GM12872 (cell line): ENCODE results near the gene KCND2.

Source experiments
- TF ChIP-seq, protein P1 (sequence below): IDR thresholded peaks from 3 replicates; pipeline ENCODE4 v1.5.1; 2011; ENCODE audit warnings: low read depth, mild to moderate bottlenecking, low read length, moderate library complexity; ENCODE audit not compliant: insufficient read depth

KCND2 gene

DNA sequence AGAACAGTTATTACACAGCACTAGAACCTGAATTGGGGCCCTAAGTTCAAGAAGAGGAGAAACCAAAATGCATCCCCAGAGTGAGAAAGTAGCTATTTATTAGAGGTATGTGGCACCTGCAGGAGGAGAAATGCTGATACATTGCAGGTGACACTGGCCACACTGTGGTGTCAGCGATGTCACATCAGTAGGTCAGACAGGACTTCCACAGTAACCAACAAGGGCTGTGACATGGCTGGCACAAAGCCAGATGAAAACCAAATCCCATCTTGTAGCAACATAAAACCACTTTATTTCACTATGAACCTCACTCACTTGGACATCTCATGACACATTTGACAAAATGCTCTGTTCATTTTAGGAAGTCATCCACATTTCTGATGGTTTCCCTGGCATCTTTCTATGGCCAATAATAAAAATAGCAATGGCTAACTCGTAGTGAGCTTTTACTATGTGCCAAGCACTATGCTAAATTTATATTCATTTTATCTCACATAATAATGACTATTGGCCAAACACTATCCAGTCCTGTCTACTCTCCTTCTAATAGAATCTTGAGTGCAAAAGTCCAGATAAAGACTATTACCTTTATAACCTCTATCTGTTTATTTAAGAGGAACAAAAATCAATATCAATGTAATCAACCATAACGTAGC, 430.7 kb downstream of the KCND2 start:
- TF ChIP-seq, protein P1, sequence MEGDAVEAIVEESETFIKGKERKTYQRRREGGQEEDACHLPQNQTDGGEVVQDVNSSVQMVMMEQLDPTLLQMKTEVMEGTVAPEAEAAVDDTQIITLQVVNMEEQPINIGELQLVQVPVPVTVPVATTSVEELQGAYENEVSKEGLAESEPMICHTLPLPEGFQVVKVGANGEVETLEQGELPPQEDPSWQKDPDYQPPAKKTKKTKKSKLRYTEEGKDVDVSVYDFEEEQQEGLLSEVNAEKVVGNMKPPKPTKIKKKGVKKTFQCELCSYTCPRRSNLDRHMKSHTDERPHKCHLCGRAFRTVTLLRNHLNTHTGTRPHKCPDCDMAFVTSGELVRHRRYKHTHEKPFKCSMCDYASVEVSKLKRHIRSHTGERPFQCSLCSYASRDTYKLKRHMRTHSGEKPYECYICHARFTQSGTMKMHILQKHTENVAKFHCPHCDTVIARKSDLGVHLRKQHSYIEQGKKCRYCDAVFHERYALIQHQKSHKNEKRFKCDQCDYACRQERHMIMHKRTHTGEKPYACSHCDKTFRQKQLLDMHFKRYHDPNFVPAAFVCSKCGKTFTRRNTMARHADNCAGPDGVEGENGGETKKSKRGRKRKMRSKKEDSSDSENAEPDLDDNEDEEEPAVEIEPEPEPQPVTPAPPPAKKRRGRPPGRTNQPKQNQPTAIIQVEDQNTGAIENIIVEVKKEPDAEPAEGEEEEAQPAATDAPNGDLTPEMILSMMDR, result no peak

GRCh38 chr7:120709252-120709971, 436.4 kb downstream of the KCND2 start:
- TF ChIP-seq, protein P1, result no peak

DNA sequence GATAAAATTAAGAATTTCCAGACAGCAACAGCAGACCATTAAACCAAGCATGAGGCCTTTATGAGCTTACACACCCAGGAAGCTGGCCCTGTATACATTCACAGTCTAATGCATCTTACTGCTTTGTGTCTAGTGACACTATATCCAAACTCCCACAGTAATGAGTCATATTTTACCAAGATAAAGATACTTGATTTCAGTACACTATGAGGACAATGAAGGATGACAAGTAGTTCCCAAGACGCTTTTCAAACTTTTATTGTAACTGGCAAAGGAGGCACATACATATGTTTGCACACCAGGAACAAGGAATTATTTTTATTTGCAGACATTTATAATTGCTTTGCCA, 437.0 kb downstream of the KCND2 start:
- TF ChIP-seq, protein P1, result no peak

- TF ChIP-seq, protein P1, result no peak
Measured at GRCh38 chr7:120714945-120715344, 442.0 kb downstream of the KCND2 start.

GRCh38 chr7:120716307-120716706, 443.3 kb downstream of the KCND2 start:
- TF ChIP-seq, protein P1, result no peak

DNA sequence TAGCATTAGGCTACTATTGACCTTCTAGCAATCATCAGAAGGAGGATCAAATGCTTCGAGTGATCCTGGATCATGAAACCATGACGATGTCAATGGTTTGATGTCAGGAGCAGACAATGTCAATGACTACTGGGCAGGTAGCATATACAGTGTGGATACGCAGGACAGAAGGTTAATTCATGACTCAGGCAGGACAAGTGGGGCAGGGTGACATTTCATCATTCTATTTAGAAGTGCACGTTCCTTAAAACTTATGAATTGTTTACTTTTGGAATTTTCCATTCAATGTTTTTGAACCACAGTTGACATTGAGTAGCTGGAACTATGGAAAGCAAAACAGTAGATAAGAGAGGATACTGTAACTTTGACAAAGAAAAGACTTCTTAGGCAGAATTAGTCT, 444.2 kb downstream of the KCND2 start:
- TF ChIP-seq, protein P1, result no peak

GRCh38 chr7:120718361-120718760, 445.4 kb downstream of the KCND2 start:
- TF ChIP-seq, protein P1, result no peak
